GM23248 (cell line): Measurements from ENCODE around the gene EGLN1.

ENCODE experiments used
- EZH2 ChIP-seq: fragments of 200-600 bp; sonication (generic); IDR thresholded peaks from 2 replicates; pipeline ENCODE4 v1.6.1; 2018; ENCODE audit warnings: antibody characterized with exemption, mild to moderate bottlenecking; ENCODE audit not compliant: insufficient read depth, poor library complexity, severe bottlenecking
- EZH2phosphoT487 ChIP-seq: fragments of 200-600 bp; sonication (generic); IDR thresholded peaks from 2 replicates; pipeline ENCODE4 v1.6.1; 2018; ENCODE audit warnings: antibody characterized with exemption, moderate library complexity, mild to moderate bottlenecking, low read depth; ENCODE audit not compliant: insufficient read depth

DNA sequence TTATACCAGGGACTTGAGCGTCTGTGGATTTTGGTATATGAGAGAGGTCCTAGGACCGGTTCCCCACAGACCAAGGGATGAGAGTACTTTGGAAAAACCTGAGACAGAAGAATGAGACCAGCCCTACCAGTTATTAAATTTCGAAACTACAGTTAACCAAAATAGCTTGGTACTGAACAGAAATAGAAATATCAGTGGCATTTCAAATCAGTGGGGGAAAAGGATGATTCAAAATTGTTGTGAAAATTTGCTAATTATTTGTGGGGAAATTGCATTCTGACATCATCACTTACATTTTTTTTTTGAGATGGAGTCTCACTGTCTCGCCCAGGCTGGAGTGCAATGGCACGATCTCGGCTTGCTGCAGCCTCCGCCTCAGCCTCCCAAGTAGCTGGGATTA, 92.6 kb downstream of the EGLN1 start:
- TF ChIP-seq EZH2phosphoT487 (no peak), EZH2 (no peak)
